ENCODE measurements around the gene DARS1.

Gene DARS1

DNA sequence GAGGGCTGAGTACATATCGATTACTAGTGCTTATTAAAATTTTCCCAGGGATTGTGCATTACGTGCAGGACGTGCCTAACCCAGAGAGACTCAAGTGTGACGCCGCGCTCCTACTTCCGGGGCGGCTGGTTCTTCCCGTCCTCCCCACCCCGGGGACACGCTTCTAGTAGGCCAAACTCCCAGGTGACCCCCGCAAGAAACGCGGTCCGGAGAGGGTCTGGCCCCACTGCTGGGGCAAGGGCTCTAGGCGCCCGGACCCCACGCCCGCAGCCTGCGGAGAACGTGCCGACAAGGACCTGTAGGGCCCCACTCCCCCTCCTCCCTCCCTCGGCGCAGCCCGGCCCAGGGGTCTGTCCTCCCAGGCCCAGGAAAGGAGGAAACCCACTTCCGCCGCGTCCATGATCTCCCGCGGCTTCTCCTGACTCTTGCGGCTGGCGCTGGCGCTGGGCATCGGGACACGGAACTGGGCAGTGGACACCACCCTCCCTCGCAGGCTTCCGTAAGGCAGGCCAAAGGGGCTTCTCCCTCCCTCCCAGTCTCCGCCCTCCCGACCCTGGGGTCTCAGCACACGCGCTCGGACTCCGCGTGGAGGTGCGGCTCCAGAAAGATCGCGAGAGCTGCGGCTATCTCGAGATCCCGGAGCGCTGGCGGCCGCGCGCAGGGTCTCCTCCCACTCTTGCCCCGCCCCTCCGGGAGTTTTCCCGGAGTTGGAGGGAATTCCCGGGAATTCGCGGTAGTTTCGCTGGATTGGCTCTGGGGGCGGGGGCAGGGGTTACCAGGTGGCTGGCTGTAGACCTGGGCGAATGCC lies at the start of gene DARS1:
Gene DARS1, minus strand, starts transcription at position 609 of the 808 bp plus-strand sequence. Its CDS starts 158 bp downstream, at position 451.
- peak; percentile 61 to 84 (median 63) for DNase-seq (ENCODE audit: low read depth in 3 of 3)

DNA sequence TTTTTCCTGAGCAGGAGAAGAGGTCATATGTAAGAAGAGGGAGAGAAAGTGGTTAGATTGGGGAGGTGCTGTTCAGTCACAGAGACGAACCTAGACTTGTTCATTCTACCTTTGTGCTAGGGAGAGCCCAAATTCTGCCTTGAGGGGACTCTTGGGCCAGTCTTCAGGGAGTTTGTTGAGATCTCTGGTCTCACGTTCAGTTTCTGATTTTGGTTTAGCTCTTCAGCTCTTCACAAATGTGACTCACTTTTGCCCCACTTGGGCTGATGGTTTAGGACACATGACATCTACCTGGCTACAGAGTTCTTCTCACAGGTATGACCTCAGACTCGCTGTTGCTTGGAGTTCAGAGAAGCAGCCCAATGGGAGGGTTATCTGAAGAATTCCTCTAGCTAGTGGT lies 49.2 kb upstream of the DARS1 start:
- DNase-seq (ENCODE audit: low read depth in 3 of 3): no peak

DNA sequence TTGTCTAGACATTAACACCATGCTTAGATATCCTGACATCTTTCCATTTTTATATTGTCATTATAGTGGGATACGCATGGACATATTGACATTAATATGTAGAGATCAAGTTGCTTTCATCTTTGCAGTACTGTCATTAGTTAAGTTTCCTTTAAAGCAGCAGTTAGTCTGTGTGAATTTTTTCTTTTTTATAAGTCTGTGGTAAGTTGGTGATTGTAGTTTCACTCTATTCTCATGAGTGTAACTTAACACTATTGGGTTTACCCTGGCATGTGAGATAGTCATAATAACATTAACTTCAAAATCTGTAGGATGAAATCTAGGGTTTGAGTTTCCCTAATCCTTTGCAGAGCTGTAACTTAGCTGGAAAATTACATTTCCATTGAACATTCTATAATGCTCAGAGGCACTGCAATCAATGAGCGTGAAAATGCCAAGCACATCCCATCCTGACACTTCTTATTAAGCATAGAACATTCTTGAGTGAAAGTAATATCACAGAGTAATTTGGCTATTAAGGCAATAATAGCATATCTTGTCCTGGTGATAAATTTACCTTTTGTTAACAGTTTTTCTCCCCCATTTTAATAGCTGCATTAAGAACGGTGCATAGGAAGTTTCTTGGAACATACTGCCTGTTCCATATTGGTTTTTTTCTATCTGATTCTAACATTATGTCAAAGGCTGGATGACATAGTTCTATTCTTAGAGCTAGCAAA lies 47.5 kb upstream of the DARS1 start:
- no peak for DNase-seq (ENCODE audit: low read depth in 3 of 3)

DNA sequence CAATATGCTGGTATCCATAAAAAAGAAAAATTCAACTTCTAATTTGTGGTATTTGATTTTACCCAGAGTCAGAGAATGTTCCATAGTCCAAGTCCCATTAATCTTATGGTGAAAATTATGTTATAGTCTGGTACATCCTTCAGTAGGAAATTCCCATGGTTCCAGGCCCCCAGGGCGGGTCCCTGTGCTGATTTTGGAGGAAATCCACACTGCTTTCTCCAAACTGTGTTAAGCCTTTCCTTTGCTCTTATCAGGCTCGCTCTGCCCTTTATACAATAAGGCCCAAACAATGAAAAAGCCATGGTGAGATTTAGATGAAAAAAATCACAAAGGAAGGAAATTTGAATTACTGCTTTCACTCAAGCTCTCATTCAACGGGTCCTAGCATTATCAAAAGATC lies 46.8 kb upstream of the DARS1 start:
- no peak for DNase-seq (ENCODE audit: low read depth in 3 of 3)

DNA sequence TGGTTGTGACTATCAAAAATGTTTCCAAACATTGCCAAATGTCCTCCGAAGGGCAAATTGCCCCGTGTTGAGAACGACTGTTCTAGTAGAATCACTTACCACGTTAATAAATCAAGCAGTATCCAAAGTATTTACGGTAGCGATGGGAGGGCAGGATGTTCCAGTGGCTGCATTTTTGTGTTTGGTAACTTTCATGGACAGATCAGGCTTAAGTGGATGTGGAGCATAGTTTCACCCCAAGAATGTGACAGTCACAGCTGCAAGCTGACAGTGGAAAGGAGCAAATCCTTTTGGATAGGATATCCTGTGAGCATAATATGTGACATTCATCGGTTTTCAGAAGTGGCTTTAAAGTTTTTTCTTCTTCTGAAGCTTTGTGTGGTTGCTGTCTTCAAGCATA lies 46.3 kb upstream of the DARS1 start:
- no peak for DNase-seq (ENCODE audit: low read depth in 3 of 3)

DNA sequence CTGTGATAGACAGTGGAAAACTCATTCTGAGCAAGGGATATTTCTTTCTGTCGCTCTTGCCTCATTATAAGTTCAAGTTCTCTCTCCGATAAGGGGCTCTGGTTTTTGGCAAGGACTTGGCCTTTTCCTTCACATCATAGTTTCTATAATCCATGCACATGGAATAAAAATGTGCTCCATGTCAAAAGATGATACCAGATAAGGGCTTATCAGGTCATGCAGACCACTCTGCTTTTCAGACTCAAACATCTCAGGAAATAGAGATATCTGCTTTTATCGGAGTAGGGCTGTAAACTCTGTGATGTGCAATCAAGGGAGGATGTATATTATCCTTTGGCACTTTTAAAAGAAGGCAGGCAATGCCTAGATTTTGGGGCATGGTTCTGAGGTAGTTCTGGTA lies 45.0 kb upstream of the DARS1 start:
- DNase-seq (ENCODE audit: low read depth in 3 of 3): no peak

DNA sequence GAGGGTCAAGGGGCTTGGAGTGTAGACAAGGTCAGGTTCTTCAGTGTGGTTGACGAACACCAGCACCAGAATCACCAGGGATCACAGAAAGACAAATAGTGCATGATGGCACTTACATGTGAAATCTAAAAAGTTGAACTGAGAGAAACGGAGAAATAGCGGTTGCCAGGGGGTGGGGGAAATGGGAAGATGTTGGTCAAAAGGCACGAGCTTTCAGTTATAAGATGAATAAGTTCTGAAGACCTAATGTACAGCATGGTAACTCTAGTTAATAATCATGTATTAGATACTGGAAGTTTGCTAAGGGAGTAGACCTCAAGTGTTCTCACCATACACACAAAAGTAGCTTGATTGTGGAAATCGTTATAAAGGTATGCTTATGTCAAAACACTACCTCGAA lies 43.7 kb upstream of the DARS1 start:
- DNase-seq (ENCODE audit: low read depth in 3 of 3): no peak

DNA sequence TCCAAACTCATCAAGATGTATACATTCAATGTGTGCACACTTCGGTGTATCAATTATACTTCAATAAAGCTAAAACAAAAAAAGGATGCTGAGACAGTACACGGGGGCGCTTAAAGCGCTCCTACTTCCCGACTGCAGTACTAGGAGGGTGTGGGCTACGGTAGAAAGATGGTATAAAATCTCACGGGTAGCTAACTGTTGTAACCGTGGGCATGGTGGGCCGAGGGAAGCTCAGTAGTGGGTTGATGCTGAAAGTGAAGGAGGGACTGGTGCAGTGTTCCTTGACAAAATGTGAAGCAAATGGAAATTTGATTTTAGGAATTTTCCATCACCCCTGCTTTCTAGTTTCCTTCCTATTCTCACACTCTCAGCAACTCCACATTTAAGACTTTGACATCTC lies 42.6 kb upstream of the DARS1 start:
- no peak for DNase-seq (ENCODE audit: low read depth in 3 of 3)

DNA sequence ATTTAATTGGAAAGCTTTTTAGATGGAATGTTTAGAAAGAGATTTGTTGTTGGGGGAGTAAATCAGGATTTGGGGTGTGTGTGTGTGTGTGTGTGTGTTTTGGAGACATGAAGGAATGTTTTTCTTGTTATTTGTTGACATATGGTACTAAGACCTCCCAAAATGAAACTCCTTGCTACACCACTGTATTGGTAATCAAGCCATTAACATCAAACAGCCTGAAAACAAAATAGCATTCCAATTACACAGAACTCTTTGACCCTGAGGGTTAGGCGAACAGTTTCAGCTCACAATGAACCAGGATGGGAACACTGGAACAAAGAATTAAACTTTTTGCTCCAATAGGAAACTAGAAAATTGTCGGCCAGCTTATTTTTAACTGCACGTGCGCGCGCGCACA lies 41.7 kb upstream of the DARS1 start:
- no peak for DNase-seq (ENCODE audit: low read depth in 3 of 3)

DNA sequence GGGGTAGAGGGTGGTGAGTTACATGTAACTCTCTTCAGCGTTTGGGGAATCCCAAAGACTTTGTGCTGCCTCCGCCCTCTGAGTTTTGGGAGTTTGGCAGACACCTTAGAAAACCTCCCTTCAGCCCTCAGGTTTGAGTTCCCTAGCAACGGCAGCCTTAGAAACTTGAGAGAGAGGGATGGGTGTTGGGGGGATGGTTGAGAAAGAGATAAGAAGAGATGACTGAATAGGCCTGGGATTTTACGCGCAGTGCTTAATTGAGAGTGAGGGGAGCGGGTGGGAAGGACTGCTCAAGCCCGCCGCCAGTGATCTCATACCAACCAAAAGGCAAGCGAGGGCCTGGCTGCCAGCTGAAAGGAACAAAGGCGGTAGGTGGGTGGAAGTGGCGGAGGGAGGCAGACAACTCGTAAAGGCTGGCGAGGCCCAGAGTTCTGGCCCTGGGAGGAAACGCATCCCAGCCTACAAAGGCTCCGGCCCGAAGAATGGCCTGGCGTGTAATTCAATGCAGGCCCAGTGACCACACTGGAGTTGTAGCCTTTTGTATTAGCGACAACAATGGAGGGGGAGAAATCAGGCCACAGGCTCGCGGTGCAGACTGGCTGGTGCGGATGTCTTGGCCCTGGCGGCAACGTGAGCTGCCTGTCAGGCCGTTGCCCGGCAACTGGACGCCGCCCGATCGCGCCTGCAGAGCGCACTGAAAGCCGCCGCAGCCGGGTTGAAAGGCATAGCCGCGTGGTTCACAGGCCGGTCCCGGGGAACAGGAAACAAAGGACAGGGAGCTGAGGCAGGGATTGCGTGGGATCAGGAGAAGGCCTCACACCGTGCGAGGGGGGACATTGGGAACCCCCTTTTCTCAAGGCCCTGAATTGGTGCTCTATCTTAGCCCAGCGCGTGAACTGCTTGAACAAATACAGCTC lies 39.9 kb upstream of the DARS1 start:
- peak in 2 of 3 experiments; percentile 8 to 30 for DNase-seq (ENCODE audit: low read depth in 3 of 3)

DNA sequence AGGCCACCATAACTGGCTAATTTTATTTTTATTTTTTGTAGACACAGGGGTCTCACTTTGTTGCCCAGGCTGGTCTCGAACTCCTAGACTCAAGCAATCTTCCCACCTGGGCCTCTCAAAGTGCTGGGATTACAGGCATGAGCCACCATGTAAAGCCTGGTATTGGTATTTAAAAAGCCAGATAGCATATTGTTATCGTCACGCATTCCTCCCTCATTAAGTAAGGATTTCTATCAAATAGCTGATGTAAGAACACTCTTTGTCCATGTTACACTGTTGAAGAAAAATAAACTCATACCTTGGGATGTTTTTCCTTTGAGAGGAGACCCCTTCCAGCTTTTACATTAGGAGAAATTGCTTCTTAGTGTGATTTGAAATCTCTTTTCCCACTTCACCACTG lies 39.2 kb upstream of the DARS1 start:
- DNase-seq (ENCODE audit: low read depth in 3 of 3): no peak

DNA sequence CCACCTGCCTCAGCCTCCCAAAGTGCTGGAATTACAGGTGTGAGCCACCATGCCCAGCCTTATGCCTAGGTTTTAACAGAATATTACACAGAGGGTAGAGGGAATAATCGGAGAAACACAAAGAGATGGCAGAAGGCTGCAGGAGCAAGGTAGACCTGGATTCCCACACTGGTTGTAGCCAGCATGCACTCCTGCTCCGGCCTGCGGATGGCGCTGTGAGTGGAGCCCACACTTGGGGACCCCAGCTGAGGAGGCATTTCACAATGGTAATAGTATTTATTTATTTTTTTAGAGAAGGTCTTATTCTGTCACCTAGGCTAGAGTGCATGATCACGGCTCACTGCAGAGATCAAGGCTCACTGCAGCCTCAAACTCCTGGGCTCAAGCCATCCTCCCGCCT lies 38.8 kb upstream of the DARS1 start:
- DNase-seq (ENCODE audit: low read depth in 3 of 3): no peak

DNA sequence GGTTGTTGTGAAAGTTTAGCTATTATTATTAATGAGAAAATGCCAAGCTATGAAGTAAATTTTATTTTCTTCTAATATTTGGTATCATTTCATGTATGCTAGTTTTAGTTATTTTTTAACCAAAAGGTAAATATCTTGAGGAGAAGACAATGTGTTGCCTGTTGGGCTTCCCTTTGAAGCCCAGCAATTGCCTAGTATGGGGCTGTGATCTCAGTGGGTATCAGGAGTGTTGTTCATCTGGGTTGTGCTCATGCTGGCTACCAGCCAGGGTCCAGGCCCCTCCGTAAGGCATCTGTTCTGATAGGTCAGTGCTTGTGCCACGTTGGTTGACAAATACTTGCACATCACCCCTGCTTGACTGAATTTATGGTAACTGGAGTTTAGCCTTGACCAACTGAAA lies 38.0 kb upstream of the DARS1 start:
- DNase-seq (ENCODE audit: low read depth in 3 of 3): no peak

DNA sequence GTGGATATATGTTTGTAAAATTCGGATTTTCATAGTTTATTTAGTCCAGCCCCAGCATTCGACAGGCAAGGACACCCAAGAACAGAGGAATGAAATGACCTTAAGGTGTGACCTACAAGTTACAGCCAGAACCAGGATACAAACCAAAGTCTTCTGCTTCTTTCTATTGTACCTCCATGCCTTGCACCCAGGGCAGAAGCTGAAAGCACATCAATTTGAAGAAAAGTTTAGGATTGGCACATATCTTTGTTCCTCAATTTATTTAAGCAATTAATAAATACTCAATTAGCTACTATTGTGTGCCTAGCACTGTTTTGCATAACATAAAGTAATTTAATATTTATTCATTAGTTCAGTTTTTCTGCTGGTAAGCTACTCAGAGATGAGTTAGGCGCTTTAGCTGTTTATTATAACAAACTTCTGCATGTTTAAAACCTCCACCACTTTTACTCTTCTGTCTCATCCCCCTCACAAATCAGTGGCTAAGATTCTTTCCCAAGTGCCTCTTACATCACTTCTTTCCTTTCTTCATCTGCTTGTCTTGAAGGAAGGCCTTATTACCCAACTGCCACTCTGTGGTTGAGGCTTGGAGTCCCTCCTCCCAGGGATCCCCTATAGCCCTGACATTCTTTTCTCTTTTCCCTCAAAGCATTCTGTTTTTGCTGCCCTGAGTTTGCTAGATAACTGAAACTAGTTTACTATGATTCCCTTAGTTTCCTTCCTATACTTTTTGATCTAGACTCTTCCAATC lies 37.1 kb upstream of the DARS1 start:
- no peak for DNase-seq (ENCODE audit: low read depth in 3 of 3)

DNA sequence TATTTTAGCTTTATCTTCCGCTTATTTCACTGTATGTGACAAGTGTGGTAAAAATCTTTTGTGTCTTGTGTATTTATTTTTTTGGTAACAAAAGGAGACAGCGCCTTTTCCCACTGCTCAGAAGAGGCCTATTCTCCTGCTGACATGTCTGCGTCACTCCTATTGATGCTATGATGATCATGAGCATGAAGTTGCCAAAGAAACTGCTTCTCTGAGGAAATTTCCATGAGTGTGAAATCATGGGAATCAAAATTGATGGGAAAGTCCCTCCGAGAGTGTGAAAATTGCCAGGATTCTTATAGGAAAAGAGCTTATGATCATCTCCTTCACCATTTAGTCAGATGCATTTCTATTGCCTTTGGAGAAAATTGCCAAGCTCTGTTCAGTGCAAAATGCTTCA lies 36.5 kb upstream of the DARS1 start:
- no peak for DNase-seq (ENCODE audit: low read depth in 3 of 3)

DNA sequence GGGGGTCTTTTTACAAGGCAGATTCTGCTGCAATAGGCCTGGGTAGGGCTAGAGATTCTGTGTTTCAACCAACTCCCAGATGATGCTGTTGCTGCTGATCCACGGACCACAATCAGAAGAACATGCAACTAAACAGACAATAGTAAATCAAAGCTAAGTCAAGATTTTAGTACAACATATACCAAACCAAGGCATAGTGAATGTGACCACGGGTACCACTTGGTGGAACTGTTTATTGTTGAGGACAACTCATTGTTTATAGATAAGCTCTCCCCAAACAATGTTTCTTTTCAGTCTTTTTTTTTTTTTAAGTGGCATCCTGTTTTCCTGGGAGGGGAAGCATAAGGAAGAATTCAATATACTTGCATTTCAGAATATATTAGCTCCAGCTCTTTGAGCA lies 36.0 kb upstream of the DARS1 start:
- DNase-seq (ENCODE audit: low read depth in 3 of 3): no peak

DNA sequence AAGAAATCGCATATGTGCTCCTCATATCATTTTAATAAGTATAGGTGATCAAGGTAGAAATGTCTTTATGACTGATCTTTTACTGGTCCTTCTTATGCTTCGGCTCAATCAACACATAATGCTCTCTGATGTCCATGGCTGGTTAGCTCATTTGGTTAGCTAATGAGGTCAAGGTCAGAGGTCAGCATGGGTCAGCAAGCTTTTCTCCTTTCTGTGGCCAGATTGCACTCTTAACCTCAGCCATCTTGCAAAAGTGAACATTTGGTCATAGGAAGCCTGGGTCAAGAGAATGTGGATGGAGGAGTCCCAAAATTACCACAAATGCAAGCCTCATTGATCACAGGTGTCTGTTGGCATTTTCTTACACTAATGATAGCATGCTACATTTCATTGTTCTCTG lies 35.4 kb upstream of the DARS1 start:
- DNase-seq (ENCODE audit: low read depth in 3 of 3): no peak

DNA sequence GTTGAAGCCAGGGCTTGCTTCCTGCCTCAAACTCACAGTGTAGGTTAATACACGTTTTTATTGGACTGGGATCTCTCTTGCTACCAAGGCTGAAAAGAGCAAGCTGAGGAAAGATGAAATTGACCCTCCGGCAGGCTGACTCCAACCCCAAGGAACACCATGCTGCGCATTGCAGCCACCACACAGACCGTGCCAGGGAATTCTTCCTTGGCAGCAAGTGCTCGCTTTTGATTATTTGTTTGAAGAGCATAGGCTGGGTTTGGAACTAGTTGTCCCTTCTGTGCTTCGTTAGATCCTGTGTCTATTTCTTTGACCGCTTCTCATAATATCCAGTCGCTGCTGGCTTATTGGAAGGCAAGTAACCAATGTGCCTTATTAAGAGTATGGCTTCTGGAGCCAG lies 34.4 kb upstream of the DARS1 start:
- no peak for DNase-seq (ENCODE audit: low read depth in 3 of 3)

DNA sequence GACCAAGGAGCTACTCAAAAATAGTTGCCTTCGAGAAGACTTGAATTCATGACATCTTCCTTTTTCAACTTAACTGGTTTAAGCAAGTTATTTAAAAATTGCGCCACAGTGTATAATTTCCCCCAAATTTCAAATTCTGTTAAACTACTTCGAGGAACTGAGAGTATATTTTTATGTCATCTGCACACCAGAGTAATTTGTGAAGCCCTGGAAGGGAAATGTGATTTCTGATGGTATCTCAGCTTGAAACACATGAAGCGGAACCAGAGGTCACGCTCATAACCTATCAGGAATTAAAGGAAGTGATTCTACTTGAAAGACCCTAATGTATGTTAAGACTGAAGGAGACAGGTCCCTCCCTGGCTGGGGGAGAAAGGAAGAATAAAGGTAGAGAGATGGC lies 33.9 kb upstream of the DARS1 start:
- DNase-seq (ENCODE audit: low read depth in 3 of 3): no peak

DNA sequence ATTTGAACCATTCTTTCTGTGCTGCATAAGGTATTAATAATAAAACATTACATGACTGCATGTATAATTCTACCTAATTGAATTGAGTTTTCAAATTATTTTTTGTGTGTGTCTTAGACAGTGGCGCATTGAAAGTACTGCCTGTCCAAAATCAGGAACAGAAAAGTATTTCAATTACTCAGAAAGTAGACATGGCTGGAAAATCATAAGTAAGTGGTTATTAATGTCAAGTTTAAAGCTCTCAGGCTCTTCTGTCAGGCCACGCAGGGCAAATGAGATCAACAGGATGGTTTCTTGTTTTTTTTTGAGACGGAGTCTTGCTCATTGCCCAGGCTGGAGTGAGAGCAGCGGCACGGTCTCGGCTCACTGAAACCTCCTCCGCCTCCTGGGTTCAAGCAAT lies 32.4 kb upstream of the DARS1 start:
- no peak for DNase-seq (ENCODE audit: low read depth in 3 of 3)

DNA sequence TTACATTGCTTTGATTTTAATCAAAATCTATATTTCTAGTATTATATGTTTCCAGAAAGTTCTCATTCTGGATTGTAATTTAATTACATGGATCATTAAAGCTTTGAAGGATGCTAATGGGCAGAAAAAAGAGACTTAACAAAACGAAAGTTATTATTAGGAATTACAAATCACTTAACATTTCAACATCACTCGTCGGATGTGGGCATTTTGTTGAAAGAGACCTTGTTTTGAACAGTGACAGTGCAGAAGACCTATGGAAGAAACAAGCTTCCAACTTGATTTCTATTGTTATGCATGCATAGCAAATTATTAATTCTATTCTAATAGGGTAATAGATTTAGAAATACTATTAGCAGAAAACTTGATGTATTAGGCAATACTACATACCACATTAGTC lies 31.4 kb upstream of the DARS1 start:
- no peak for DNase-seq (ENCODE audit: low read depth in 3 of 3)

DNA sequence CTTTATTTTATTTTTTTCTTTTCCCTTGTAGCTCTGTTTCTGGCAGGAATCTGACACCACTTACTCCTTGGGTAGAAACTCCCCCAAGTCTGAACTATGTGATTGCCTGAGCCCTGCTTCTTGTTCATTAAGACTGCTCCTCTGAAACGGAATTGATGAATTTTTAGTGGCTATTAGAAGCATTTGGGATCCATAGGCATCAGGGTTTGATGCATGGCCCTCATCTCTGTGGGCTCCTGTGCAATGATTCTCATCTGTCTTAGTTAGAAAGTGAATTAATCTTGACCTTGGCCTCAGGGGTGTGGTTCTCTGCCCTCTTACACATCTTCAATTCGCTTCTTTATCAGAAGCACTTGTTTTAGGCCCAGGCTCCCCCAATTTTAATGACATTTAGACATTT lies 31.0 kb upstream of the DARS1 start:
- DNase-seq (ENCODE audit: low read depth in 3 of 3): no peak
